GM13976 (cell line): ENCODE results near the gene SH3TC1.

Source experiments
- DNase-seq: peaks from one replicate; pipeline ENCODE4 v3.0.0; 2012; ENCODE audit warnings: low spot score
- in situ Hi-C: fragments of 300-500 bp; cut with MboI; formaldehyde crosslinking; loops from one replicate; pipeline ENCODE4 v1.12.0; 2022; ENCODE audit warnings: low sequenced_read_pairs, mixed read lengths, inconsistent platforms; ENCODE audit not compliant: unreplicated experiment
- TF ChIP-seq, protein P1 (sequence below): IDR thresholded peaks from 2 replicates; pipeline ENCODE4 v1.5.1; 2012; ENCODE audit warnings: borderline replicate concordance, mild to moderate bottlenecking; ENCODE audit not compliant: insufficient read depth; ENCODE audit errors: extremely low read depth, missing control alignments, control extremely low read depth

SH3TC1 gene

GRCh38 chr4:8179074-8179473 lies 20.0 kb upstream of the SH3TC1 start:
- TF ChIP-seq, protein P1, sequence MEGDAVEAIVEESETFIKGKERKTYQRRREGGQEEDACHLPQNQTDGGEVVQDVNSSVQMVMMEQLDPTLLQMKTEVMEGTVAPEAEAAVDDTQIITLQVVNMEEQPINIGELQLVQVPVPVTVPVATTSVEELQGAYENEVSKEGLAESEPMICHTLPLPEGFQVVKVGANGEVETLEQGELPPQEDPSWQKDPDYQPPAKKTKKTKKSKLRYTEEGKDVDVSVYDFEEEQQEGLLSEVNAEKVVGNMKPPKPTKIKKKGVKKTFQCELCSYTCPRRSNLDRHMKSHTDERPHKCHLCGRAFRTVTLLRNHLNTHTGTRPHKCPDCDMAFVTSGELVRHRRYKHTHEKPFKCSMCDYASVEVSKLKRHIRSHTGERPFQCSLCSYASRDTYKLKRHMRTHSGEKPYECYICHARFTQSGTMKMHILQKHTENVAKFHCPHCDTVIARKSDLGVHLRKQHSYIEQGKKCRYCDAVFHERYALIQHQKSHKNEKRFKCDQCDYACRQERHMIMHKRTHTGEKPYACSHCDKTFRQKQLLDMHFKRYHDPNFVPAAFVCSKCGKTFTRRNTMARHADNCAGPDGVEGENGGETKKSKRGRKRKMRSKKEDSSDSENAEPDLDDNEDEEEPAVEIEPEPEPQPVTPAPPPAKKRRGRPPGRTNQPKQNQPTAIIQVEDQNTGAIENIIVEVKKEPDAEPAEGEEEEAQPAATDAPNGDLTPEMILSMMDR: no peak
- in situ Hi-C loops: no loop called here
- no peak for DNase-seq

GRCh38 chr4:8179771-8180170 lies 19.3 kb upstream of the SH3TC1 start:
- TF ChIP-seq, protein P1: no peak
- in situ Hi-C loops: no loop called here
- no peak for DNase-seq

GRCh38 chr4:8180310-8181093 lies 18.6 kb upstream of the SH3TC1 start:
- TF ChIP-seq, protein P1: no peak
- in situ Hi-C loops: no loop called here
- no peak for DNase-seq

DNA sequence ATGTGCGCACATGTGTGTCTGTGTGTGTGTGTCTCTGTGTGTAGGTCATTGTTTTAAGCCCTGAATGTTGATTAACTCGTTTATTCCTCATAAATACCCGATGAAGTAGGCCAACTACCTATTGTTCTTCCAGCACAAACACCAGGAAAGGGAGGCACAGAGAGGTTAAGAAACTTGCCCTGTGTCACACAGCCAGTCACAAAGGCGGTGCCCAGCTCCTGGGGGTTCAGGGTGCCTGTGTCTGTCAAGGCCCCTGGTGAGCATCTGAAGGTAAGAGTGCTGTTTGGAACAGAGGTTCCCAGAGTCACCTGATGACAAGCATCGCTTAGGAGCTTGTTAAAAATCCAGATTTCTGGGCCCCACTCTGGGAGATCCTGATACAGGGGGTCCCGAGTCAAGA lies 18.0 kb upstream of the SH3TC1 start:
- TF ChIP-seq, protein P1: no peak
- DNase-seq: no peak
- in situ Hi-C loops: no loop called here

- TF ChIP-seq, protein P1: no peak
- in situ Hi-C loops: no loop called here
- DNase-seq: no peak
These were observed 17.2 kb upstream of the SH3TC1 start for GRCh38 chr4:8181844-8182243.

- TF ChIP-seq, protein P1: no peak
- in situ Hi-C loops: no loop called here
These were observed 16.8 kb upstream of the SH3TC1 start for GRCh38 chr4:8182294-8182693.

More at GRCh38 chr4:8182294-8182693, 16.8 kb upstream of the SH3TC1 start:
- DNase-seq: no peak
